Measurements from ENCODE around the gene APOL1.

Gene APOL1

DNA sequence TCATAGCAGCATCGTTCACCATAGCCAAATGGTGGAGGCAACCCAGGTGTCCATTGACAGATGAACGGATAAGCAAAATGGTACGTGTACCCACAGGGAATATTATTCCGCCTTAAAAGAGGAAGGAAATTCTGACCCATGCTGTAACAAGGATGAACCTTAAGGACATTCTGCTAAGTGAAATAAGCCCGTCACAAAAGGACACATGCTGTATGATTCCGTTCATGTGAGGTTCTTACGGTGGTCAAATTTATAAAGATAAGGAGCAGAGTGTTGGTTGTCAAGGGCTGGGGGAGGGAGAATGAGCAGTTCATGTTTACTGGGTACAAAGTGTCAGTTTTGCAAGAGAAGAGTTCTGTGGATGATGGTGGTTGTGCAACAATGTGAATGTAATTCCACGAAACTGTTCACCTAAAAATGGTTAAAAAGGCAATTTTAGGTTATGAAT lies 26.3 kb downstream of the APOL1 start:
- no peaks in the 10 kb centered on the region for H3K27me3 ChIP-seq (ENCODE audit: control insufficient read depth in 1 of 2, insufficient read depth in 2 of 2, low read length in 2 of 2)
- H3K27ac ChIP-seq (ENCODE audit: low read depth, low read length): no peak overlapping the region
- peaks cover 15% of the 10 kb centered on the region for H3K4me1 ChIP-seq (ENCODE audit: insufficient read depth, low read length)
- H3K9me3 ChIP-seq (ENCODE audit: low read length): no peaks in the 10 kb centered on the region
- no peak overlapping the region for H3K9ac ChIP-seq (ENCODE audit: low read length)
- H3K36me3 ChIP-seq (ENCODE audit: insufficient read depth, low read length): peaks cover 28% of the 10 kb centered on the region
- no peak overlapping the region for H3K4me3 ChIP-seq (ENCODE audit: low read depth in 1 of 2, low read length in 2 of 2)

DNA sequence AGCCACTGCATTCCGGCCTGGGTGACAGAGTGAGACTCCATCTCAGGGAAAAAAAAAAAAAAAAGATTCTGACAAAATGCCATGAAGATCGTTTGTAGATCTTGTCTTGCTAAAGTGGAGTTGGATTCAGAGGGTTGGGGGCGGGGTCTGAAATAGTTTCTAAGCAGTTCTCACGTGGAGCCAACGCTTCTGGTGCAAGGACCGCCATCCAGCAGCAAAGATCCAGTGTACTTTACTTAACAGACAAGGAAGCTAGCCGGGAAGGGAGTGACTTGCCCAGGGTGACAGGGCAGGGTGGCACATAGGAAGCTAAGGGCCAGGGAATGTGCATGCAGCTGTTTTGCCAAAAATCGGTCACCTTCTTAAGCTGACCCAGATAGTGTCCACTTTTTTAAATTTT lies 27.4 kb downstream of the APOL1 start:
- no peak overlapping the region for H3K4me3 ChIP-seq (ENCODE audit: low read depth in 1 of 2, low read length in 2 of 2)
- H3K9ac ChIP-seq (ENCODE audit: low read length): no peak overlapping the region
- H3K27ac ChIP-seq (ENCODE audit: low read depth, low read length): no peak overlapping the region
- H3K36me3 ChIP-seq (ENCODE audit: insufficient read depth, low read length): peaks cover 39% of the 10 kb centered on the region
- H3K4me1 ChIP-seq (ENCODE audit: insufficient read depth, low read length): peaks cover 21% of the 10 kb centered on the region
- H3K9me3 ChIP-seq (ENCODE audit: low read length): no peaks in the 10 kb centered on the region
- no peaks in the 10 kb centered on the region for H3K27me3 ChIP-seq (ENCODE audit: control insufficient read depth in 1 of 2, insufficient read depth in 2 of 2, low read length in 2 of 2)

DNA sequence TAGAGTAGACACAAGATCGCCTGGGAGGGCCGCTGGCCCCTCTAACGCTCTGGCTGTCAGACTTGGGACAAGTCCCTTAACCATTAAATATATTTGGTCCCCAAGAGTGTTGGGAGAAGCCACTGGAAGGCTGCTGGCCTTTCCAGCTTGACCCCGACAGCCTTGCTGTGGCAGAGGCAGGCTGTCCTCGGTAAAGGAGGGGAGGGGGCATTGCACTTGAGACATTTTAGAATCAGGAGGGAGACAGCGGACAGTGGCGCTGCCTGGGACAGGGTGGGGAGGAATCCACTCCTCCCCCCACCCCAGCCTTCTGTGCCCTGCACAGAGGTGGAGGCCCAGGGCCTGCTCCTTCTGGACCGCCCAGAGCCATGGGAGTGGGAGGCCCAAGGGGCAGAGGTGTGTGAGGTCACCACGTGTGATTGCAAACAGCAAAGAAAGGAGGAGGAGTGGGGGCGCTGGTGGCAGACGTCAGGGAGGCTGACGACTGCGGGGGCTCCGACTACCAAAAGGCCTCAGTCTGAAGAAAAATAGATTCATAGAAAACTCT lies 28.9 kb downstream of the APOL1 start:
- Histone ChIP-seq H3K9me3 (ENCODE audit: low read length) (no peaks in the 10 kb centered on the region), H3K36me3 (ENCODE audit: insufficient read depth, low read length) (peaks cover 54% of the 10 kb centered on the region), H3K27ac (ENCODE audit: low read depth, low read length) (peak overlapping the region; percentile 10), H3K27me3 (ENCODE audit: control insufficient read depth in 1 of 2, insufficient read depth in 2 of 2, low read length in 2 of 2) (no peaks in the 10 kb centered on the region), H3K4me3 (ENCODE audit: low read depth in 1 of 2, low read length in 2 of 2) (no peak overlapping the region), H3K9ac (ENCODE audit: low read length) (no peak overlapping the region), H3K4me1 (ENCODE audit: insufficient read depth, low read length) (peaks cover 36% of the 10 kb centered on the region)

DNA sequence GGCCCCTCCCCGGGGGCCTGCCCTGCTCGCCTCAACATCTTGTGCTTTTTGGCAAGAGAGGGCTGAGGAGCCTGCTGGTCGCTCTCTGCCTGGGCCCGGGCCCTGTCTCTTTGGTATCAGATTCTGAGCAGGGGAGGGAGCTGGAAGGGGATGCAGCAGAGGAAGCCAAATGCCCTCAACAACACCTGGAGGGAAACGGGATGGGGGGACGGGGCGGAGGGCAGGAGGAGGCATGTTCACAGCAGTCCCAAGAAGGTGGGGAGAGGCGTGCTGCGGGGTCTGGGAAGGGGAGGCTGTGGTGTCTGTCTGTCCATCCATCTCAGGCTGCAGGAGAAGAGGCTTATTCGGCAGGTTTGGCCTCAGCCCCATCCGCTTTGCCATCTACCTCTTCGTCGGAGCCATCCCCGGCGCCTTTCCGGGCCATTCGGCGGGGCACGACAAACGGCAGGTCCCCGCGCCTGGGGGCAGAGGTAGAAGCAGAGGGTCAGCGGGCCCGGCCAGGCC lies 29.4 kb downstream of the APOL1 start:
- no peak overlapping the region for H3K9ac ChIP-seq (ENCODE audit: low read length)
- H3K27me3 ChIP-seq (ENCODE audit: control insufficient read depth in 1 of 2, insufficient read depth in 2 of 2, low read length in 2 of 2): no peaks in the 10 kb centered on the region
- H3K4me3 ChIP-seq (ENCODE audit: low read depth in 1 of 2, low read length in 2 of 2): no peak overlapping the region
- H3K4me1 ChIP-seq (ENCODE audit: insufficient read depth, low read length): peaks cover 36% of the 10 kb centered on the region
- no peaks in the 10 kb centered on the region for H3K9me3 ChIP-seq (ENCODE audit: low read length)
- peaks cover 58% of the 10 kb centered on the region for H3K36me3 ChIP-seq (ENCODE audit: insufficient read depth, low read length)
- H3K27ac ChIP-seq (ENCODE audit: low read depth, low read length): peak overlapping the region; percentile 10

DNA sequence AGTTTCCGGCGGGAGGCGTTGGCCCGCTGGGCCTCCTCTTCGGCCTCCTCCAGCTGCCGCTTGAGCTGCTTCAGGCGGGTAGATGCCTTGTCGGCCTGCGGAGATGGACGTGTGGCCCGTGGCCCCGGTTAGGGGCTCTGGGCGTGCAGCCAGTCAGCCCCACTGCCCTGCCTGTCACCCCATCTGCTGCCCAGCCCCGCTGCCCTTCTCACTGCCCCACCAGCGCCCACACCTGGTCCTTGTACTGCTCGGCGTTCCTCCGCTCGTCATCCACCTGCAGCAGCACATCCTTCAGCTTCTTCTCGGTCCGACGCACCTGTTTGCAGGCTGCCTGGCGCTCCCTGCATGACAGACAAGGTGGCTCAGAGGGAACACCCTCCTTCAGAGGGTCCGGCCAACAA lies 31.2 kb downstream of the APOL1 start:
- Histone ChIP-seq H3K4me3 (ENCODE audit: low read depth in 1 of 2, low read length in 2 of 2) (no peak overlapping the region), H3K27ac (ENCODE audit: low read depth, low read length) (no peak overlapping the region), H3K9me3 (ENCODE audit: low read length) (no peaks in the 10 kb centered on the region), H3K4me1 (ENCODE audit: insufficient read depth, low read length) (peaks cover 28% of the 10 kb centered on the region), H3K27me3 (ENCODE audit: control insufficient read depth in 1 of 2, insufficient read depth in 2 of 2, low read length in 2 of 2) (no peaks in the 10 kb centered on the region), H3K36me3 (ENCODE audit: insufficient read depth, low read length) (peaks cover 74% of the 10 kb centered on the region), H3K9ac (ENCODE audit: low read length) (no peak overlapping the region)

DNA sequence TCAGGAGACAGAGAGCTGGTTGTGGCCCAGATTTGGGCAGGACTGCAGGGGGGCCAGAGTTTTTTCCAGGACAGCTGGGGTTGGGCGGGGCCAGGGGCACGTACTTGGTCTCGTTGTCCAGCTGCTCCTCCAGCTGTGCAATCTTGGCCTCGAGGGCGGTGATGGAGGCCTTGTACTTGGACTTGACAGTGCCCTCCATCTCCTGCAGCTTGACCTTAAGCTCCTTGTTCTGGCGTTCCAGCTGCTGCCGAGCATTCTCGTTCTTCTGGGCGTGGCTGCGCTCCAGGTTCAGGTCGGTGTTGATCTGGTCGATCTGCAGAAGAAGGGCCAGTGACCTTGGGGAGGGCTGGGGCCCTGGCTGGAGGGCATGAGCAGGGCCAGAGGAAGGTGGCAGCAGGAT lies 32.1 kb downstream of the APOL1 start:
- Histone ChIP-seq H3K4me3 (ENCODE audit: low read depth in 1 of 2, low read length in 2 of 2) (no peak overlapping the region), H3K9ac (ENCODE audit: low read length) (no peak overlapping the region), H3K9me3 (ENCODE audit: low read length) (no peaks in the 10 kb centered on the region), H3K4me1 (ENCODE audit: insufficient read depth, low read length) (peaks cover 36% of the 10 kb centered on the region), H3K36me3 (ENCODE audit: insufficient read depth, low read length) (peaks cover 83% of the 10 kb centered on the region), H3K27ac (ENCODE audit: low read depth, low read length) (peak overlapping the region; percentile 79), H3K27me3 (ENCODE audit: control insufficient read depth in 1 of 2, insufficient read depth in 2 of 2, low read length in 2 of 2) (no peaks in the 10 kb centered on the region)

DNA sequence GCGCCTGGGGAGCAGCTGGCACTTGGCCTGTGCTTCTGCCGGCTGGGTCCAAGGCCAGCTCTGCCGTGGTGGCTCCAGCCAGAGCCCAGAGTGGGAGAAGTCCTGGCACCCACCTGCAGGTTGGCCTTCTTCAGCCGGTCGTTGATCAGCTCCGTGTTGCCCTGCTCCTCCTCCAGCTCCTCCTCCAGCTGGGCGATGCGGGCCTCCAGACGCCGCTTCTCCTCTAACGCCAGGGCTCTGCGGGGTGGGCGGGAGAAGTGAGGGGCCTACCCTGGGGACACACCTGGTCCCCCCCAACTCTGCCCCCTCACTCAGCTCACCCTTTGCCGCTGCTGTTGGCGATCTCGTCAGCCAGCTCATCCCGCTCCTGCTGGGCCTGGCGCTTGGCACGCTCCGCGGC lies 32.6 kb downstream of the APOL1 start:
- Histone ChIP-seq H3K4me3 (ENCODE audit: low read depth in 1 of 2, low read length in 2 of 2) (no peak overlapping the region), H3K36me3 (ENCODE audit: insufficient read depth, low read length) (peaks cover 83% of the 10 kb centered on the region), H3K9ac (ENCODE audit: low read length) (peak overlapping the region; percentile 1), H3K27me3 (ENCODE audit: control insufficient read depth in 1 of 2, insufficient read depth in 2 of 2, low read length in 2 of 2) (no peaks in the 10 kb centered on the region), H3K27ac (ENCODE audit: low read depth, low read length) (peak overlapping the region; percentile 79), H3K4me1 (ENCODE audit: insufficient read depth, low read length) (peaks cover 36% of the 10 kb centered on the region), H3K9me3 (ENCODE audit: low read length) (no peaks in the 10 kb centered on the region)

DNA sequence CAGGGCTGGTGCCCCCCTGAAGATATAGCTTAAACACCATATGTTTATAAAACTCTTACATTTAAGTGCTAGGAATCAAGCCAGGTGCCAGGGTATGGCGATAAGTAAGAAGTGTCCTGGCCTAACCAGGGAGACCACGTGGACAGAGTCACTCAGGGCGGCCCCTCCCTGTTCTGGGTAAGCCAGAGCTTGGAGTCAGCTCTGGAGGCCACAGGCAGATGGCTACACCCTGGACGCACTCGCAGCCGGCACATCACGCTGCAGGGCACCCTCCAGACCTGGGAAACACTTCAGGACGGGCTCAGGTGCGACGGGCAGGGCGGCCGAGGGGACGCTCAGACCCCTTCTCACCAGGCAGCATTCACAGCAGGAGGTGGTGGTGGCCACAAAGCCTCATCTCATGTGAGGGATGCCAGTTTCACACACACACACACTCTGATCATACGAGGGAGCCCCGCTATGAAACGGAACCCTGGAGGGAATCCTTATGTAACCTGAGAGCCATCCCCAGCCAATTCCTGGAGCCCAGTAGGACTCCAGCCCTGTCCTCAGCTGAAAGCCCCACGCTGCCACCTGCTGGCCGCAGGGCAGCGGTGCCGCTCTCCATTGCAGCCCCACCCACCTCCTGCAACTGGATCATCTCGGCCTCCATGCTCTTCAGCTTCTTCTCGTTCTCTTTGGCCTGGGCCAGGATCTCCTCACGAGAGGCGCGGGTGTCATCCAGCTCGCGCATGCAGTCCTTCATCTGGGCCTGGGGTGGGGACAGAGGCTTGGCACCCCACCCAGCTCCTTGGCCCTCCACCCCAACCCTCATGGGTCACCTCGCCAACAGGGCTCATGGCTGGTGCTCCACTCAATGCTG lies 33.4 kb downstream of the APOL1 start:
- peak overlapping the region; percentile 1 for H3K9ac ChIP-seq (ENCODE audit: low read length)
- H3K27ac ChIP-seq (ENCODE audit: low read depth, low read length): peak overlapping the region; percentile 79
- no peaks in the 10 kb centered on the region for H3K9me3 ChIP-seq (ENCODE audit: low read length)

DNA sequence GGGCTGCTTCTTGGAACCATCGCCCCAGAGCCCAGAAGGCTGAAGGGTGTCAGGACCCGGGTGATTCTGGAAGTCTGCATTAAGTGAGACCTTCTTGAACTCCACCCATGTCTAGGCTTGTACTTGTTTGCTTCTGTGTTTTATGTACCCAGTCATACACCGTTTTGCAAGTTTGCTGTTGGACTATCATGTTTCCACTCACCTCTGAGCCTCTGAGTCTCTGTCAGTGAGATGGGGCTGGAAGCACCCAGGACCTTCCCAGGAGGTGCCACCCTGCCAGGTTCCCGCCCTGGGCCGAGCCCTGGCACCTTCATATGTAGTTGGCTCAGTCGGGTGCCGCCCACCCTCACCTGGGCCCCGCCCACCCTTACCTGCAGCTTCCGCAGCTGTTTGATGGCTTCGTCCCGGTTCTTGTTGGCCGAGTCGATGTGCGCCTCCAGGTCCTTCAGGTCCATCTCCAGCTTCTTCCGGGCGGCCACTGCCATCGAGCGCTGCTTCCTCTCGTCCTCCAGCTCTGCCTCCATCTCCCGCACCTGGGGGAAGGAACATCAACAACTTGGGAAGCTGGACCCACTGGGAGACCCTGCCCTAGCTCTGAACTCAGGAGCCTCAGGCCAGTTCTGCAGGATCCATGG lies 35.1 kb downstream of the APOL1 start:
- H3K4me1 ChIP-seq (ENCODE audit: insufficient read depth, low read length): peaks cover 36% of the 10 kb centered on the region
- no peaks in the 10 kb centered on the region for H3K27me3 ChIP-seq (ENCODE audit: control insufficient read depth in 1 of 2, insufficient read depth in 2 of 2, low read length in 2 of 2)
- no peak overlapping the region for H3K4me3 ChIP-seq (ENCODE audit: low read depth in 1 of 2, low read length in 2 of 2)
- no peak overlapping the region for H3K9ac ChIP-seq (ENCODE audit: low read length)
- no peaks in the 10 kb centered on the region for H3K9me3 ChIP-seq (ENCODE audit: low read length)
- peak overlapping the region; percentile 14 for H3K27ac ChIP-seq (ENCODE audit: low read depth, low read length)
- H3K36me3 ChIP-seq (ENCODE audit: insufficient read depth, low read length): peaks cover 79% of the 10 kb centered on the region

More for the DNA sequence above, 33.4 kb downstream of the APOL1 start:
- Histone ChIP-seq H3K36me3 (ENCODE audit: insufficient read depth, low read length) (peaks cover 82% of the 10 kb centered on the region), H3K4me1 (ENCODE audit: insufficient read depth, low read length) (peaks cover 36% of the 10 kb centered on the region), H3K4me3 (ENCODE audit: low read depth in 1 of 2, low read length in 2 of 2) (no peak overlapping the region), H3K27me3 (ENCODE audit: control insufficient read depth in 1 of 2, insufficient read depth in 2 of 2, low read length in 2 of 2) (no peaks in the 10 kb centered on the region)

DNA sequence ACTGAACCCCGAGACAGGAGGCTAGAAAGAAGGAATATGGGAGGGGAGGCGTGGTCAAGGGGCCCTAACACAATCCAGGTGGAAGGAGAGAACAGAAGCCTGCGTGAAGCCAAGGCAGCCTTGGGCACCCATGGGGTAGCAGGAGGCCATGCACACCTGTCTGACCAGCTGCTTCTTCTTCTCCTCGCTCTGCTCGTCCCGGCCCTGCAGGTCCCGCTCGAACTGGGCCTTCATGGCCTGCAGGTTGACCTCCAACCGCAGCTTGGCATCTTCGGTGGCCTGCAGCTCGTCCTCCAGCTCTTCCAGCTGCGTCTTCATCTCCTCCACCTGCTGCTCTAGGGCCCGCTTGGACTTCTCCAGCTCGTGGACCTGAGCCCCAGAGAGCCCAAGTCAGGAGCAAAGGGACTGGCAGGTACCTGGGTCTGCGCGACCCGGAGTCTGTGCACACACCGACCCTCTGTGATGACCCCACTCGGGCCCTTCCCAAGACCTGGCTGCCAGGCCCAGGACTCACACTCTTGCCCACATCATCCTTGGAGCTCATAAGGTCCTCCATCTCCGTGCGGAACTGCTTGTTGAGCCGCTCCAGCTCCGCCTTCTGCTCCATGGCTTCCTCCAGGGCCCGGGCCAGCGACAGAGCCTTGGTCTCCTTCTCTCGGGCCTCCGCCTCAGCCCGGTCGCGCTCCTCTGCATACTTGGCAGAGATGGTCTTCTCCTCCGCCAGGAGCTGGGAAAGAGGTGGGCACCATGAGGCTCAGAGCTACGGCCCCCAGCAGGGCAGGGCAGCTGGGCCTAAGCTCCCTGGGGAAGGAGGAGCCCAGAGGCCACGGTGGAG lies 35.9 kb downstream of the APOL1 start:
- H3K4me1 ChIP-seq (ENCODE audit: insufficient read depth, low read length): peaks cover 36% of the 10 kb centered on the region

DNA sequence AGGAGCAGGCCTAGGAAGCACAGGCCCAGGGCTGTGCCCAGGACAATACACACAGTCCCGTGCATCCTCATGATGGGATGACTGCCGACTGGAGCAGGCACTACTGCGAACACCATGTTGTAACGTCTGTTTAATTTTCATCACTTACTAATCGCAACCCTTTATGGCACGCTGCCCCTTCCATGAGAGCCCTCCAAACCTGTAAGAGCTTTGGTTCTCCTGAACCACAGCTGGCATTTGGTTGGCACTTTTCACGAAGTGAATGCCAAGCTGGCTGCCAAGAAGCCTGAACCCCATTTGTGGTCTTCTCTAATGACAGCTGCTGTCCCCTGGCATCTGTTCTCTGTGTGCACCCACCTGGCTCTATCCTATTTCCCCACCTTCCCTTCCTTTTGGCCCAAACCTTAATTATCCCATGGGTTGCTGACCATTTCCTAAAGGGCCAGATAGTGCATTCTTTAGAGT lies 36.5 kb downstream of the APOL1 start:
- peak overlapping the region; percentile 31 for H3K27ac ChIP-seq (ENCODE audit: low read depth, low read length)
- H3K4me3 ChIP-seq (ENCODE audit: low read depth in 1 of 2, low read length in 2 of 2): no peak overlapping the region
- peaks cover 82% of the 10 kb centered on the region for H3K36me3 ChIP-seq (ENCODE audit: insufficient read depth, low read length)
- H3K4me1 ChIP-seq (ENCODE audit: insufficient read depth, low read length): peaks cover 36% of the 10 kb centered on the region
- no peaks in the 10 kb centered on the region for H3K9me3 ChIP-seq (ENCODE audit: low read length)
- no peaks in the 10 kb centered on the region for H3K27me3 ChIP-seq (ENCODE audit: control insufficient read depth in 1 of 2, insufficient read depth in 2 of 2, low read length in 2 of 2)
- H3K9ac ChIP-seq (ENCODE audit: low read length): no peak overlapping the region

More for the DNA sequence above, 35.9 kb downstream of the APOL1 start:
- Histone ChIP-seq H3K9me3 (ENCODE audit: low read length) (no peaks in the 10 kb centered on the region), H3K9ac (ENCODE audit: low read length) (no peak overlapping the region), H3K36me3 (ENCODE audit: insufficient read depth, low read length) (peaks cover 80% of the 10 kb centered on the region), H3K4me3 (ENCODE audit: low read depth in 1 of 2, low read length in 2 of 2) (no peak overlapping the region), H3K27ac (ENCODE audit: low read depth, low read length) (peak overlapping the region; percentile 31), H3K27me3 (ENCODE audit: control insufficient read depth in 1 of 2, insufficient read depth in 2 of 2, low read length in 2 of 2) (no peaks in the 10 kb centered on the region)

All from muscle layer of colon (tissue), 2 donors.